DMS 273 (cell line): ENCODE data around the gene OTUD5.

Experiments
- DNase-seq: peaks from one replicate; lab custom pipeline; 2025; ENCODE audit not compliant: unreplicated experiment; lab: John Stamatoyannopoulos, UW

OTUD5 gene

DNA sequence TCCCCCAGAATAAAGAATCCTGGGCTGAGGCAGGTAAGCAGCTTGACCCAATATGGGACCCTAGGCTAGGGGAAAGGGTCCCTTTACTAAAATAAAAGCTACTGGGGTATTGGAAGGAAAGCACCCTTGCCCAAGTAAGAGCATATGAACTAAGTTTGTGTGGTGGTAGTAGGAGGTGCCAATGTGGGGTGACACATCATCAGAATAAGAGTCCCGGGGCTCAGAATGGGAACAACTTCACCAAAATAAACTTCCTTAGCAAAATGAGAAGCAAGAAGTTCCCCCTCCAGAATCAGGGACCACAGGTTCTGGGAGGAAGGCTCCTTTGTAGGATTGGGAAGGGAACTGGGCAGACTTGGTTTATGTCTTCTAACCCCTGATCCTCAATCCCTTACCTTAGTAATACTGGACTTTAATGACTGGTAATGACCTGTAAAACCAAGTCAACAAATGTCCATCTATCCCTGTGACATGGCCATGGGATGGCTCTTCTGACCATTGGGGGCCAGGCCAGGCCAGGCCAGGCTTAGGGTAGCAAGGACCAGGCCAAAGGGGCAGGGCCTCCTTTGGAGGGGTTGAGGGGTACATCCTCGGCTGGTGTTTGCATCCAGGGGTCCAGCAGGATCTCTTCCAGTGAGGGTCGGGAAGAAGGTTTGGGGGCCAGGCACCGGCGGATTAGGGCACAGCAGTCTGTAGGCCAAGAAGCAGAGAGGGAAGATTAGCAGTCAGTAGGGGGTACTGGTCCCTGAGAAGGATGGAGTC is 43.6 kb downstream of the OTUD5 start:
- DNase-seq = no peak

DNA sequence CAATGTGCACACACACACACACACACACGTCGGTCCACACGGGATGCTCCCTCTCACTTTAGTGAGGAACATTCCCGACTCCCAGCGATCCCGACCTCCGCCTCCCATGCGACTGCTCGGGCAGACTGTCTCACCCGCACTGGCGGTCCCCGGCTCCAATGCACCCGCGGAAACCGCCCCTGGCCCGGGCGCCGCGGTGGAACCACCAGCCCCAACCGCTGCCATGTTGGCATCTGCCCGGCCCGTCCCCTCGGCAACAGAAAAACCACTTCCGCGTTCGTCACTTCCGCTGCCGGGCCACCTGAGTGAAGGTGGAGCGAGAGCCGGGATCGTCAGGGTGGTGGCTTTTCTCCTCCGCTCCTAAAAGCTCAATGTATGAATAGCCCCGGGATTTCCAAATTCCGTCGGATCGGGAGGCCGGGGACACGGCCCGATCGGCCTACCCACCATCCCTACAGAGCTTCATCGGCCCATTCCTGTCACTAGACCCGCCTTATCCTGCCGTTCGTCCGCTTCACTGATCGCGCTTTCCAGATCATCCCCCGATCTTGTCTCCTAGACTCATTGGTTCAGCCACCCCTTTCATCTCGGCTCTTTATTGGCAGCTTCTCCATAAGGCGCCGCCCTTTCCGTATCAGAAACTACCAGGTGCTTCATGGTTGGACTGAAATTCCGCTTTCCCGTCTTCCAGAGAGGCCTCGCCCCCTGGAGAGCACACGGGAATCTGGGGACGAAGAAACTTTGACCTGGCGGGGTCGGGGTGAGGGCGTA is 45.8 kb downstream of the OTUD5 start, which contains the start of gene SLC35A2:
SLC35A2 (minus strand) TSS at position 235 of the 771 bp plus-strand sequence; CDS start at position 225, 10 bp downstream.
- DNase-seq = peak; percentile 90

DNA sequence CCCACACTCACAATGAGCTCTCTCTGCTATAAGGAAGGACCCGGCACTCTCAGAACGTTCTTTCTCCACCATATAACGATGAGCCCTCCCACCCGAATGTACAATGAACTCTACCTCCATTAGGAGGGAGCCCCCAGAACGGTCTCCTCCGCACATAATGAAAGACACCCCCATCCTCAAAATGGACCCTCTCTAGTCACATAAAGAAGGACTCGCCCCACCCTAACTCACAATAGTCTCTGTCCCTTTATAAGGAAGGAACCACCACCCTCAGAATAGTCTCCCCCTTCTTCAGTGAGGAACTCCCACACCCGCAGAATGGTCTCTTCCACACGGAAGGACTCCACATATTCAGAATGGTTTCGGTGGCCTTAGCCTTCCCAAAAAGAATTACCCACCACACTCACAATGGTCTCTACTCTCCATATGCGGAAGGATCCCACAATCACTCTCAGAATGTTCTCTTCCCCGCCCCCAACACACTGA is 46.4 kb downstream of the OTUD5 start:
- no peak for DNase-seq

DNA sequence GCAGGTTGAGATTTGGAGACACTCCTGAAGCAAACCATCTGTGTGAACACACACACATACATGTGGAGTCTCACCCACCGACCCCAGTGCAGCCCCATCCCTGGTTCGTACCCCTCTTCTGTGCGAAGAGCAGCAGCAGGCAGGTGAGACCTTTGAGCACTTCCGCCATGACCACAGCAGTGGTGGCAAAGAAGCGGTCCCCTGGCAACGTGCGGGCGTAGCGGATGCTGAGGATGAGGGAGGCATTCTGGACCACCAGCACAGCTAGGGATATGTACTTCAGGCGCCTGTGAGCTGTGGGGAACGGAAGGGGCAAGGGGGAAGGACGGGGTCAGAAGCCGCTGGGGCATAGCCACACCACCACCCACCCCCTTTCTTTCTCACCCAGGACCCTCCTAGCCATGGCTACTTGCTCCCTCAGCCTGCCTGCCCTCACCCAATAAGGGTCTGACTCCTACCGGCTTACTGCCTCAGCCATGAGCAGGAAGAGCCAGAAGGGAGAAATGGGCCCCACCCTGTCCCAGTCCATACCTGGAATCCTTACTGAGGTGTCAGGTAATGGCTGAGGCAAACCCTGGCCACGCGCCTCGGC is 47.6 kb downstream of the OTUD5 start:
- DNase-seq = no peak

DNA sequence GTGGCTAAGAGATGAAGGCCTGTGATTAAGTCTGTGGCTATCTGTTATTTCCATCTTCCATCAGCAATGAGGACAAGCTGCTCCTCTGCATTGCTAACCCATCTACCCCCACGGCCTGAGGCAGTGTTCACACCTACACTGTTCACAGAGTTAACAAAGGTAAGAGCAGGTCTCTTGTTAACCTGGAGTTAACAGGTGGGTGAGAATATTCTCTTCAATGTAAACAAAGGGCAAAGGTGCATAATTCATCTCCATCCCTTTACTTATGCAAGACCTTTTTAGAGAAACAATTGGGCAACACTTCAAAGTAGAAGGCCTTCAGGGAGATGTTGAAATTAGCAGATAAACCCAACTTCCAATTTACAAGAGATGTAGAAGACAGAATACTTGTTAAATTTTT is 48.8 kb downstream of the OTUD5 start:
- no peak for DNase-seq

DNA sequence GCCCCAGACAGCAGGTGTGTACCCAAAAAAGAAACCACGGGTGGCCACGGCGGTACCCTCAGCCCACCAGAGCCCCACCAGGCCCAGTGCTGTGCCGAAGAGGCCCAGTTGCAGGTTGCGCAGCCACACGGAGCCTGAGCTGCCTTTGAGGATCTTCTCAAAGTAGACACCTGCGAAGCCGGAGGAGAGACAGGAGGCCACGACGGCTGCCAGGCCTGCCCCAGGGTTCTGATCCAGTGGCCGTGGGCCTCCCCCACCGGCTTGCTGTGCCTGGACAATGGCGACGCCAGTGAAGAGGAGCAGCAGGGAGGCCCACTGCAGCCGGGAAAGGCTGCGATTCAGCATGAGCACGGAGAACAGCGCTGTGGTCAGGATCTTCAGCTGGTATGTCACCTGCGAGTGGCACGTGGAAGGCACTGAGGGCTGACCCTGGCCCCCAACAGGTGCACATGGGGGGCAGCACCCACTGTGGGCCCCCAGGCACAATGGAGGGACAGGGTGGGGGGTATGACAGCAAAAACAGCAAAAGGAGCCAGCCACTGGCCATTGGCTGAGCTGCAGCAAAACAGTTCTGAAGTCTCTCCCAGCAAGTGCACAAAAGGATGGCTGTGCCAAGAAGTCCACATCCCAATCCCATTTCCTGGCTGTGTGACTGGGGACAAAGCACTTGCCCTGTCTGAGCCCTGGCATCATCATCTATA is 52.2 kb downstream of the OTUD5 start:
- DNase-seq = no peak

DNA sequence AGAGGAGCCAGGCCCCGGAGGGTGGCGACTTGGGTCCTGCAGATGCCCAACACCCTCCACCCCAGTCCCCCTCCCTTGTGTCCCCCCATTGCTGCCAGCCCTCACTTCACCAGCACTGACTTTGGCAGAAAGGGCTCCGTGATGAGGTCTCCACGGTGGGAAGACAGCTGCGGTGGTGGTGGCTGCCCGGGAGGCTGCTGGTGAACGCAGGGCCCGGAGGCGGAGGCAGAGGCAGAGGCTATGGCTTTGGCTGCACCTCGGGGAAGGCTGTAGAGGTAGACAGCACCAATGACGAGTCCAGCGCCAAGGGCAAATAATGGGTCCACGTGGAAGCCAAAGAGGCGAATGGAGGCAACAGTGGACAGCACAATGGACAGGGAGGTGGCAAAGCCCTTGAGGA is 52.8 kb downstream of the OTUD5 start:
- no peak for DNase-seq

DNA sequence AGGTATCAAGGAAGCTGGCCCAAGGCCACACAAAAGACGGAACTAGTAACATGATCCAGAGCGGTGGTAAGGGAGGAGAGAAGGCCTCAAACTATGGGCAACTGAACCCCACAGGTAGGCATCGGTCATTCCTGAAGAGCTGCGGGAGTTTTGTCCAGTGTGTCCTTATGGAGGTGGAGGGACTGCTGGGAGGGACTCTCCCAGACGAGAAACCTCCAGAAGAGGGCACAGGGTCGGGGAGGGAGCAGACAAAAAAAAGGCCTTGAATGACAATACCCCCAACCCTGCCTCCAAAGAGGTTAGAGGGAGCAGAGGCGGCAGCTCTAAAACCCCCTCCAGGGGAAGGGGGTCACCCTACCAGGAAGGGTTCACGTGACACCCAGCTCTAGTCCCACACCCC is 53.2 kb downstream of the OTUD5 start:
- no peak for DNase-seq

DNA sequence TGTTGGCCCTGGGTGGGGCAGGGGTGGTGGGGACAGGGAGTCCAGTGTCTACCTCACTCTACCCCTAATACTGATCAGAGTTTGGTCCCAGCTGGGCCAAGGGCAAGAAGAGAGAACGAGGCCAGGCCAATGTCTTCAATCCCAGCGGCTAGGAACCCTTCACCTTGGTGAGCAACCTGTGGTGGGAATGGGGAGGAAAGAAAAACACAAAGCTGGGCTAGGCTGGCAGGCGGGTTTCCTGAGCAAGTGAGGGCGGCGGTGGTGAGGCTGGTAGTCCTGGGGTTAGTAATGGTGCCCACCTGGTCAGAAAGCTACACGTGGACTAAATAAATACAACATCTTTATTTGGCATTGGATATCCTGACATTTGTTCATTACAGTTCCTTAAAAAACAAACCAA is 54.1 kb downstream of the OTUD5 start:
- no peak for DNase-seq

DNA sequence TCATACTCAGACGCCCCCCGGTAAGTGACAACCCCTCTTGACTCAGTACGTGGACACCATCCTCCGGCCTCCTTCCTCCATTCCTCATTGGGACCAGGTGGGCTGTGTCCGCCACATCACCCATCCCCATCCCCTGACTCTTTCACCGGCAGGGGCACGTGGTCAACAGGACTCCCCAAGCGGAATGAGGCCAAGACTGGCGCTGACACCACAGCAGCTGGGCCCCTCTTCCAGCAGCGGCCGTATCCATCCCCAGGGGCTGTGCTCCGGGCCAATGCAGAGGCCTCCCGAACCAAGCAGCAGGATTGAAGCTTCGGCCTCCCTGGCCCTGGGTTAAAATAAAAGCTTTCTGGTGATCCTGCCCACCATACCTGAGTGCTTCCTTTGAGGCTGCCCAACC is 54.6 kb downstream of the OTUD5 start:
- DNase-seq = no peak

DNA sequence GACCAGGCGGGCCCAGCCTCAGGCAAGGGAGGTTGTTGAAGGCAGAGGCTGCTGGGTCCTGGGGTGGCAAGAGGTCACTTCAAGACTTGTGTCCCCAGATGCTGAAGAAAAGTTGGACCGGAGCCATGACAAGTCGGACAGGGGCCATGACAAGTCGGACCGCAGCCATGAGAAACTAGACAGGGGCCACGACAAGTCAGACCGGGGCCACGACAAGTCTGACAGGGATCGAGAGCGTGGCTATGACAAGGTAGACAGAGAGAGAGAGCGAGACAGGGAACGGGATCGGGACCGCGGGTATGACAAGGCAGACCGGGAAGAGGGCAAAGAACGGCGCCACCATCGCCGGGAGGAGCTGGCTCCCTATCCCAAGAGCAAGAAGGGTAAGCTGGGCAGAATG is 55.3 kb downstream of the OTUD5 start:
- no peak for DNase-seq

DNA sequence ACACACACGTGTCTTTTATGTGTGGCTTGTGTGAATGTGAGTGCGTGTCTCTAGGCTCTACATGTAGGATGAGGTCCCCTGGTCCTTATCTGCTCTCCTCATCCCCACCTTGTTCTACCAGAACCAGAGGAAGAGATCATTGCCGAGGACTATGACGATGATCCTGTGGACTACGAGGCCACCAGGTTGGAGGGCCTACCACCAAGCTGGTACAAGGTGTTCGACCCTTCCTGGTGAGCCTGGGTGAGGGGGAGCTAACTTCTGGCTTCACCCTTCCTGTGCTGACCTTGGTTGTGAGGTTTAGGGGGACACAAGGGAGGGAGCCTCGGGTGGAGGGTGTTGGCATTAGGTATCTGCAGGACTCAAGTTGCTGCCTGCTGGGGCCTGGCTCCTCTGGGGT is 56.3 kb downstream of the OTUD5 start:
- no peak for DNase-seq

DNA sequence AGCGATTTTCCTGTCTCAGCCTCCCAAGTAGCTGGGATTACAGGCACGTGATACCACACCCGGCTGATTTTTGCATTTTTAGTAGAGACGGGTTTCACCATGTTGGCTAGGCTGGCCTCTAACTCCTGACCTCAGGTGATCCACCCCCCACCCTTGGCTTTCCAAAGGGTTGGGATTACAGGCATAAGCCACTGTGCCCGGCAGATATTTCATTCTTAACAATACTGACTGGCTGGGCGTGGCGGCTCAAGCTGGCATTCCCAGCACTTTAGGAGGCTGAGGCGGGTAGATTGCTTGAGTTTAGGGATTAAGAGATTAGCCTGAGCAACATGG is 58.4 kb downstream of the OTUD5 start:
- no peak for DNase-seq

DNA sequence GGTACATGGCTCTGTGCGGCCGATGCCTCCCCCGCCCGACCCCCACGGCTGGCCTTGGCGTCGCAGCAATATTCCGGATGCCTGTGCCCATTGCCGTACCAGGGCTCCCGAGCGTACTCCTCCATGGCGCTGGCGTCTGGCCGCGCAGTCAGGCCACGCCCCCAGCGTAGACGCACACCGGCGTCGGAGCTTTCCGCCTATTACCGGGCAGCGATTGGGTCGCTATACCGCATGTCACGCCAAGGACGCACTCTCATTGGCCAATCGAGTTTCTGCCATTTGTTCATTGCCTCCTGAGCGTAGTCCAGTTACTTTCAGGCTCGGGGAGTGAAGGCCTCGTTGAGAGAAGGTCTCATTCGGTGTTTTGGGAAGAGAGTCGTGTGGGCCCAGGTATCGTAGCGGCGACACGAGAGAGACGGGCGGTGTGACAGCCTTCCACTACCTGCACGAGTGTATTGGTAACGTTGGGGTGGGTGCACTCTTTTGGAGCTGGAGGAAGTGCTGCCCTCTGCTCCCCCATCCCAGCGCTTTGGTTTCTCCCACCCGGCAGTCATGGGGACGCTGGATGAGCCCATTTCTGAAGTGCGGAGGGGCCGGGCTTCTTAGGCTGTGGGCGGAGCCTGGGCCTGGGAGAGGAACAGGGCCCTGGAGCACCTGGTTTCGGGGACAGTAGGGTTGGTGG is 59.6 kb downstream of the OTUD5 start, which contains the start of the genes PQBP1 and TIMM17B:
PQBP1 (plus strand) TSS at position 306 of the 682 bp plus-strand sequence. CDS start 580 bp downstream, outside the sequence.
TIMM17B (minus strand) TSS at position 144 of the 682 bp plus-strand sequence; CDS start at position 125, 19 bp downstream.
- DNase-seq = peak; percentile 98

DNA sequence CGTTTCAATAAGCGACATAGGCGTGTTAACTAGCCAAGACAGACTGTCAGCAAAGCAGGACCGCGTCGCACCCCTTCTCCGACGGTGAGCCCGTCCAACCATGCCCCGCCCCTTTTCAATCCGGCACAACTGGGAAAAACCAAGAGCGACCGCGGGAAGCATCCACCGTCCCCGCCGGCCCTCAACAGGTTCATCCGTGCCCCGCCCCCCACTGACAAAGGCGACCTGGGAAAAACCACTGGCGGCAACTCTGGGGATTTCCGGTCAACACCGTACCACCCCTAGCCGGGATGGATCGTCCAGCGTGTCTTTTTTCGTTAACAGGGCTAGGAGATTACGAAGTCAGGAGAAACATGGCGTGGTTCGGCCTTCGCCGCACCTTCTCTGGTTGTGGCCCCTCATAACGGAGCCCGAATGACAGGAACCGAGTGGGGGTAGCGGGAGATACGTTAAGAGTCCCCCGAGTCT is 60.2 kb downstream of the OTUD5 start:
- DNase-seq = peak; percentile 87

DNA sequence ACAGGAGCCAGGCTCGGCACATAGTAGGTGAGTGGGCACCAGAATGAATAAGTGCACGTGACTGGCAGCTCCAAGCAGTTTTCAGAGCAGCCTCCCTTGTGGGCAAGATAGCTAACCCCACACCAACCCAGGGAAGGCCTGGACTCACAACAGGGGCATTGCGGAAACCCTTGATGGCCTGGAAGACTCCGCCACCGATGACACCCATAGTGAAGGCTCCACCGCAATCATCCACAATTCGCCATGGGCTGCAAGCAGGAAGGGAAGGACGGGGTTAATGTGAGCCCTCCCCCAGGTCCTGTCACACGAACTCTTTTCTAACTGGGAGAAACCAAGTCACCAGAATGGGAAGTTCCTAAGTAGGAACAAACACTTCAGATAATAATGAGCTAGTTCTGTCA is 60.8 kb downstream of the OTUD5 start:
- DNase-seq = no peak

DNA sequence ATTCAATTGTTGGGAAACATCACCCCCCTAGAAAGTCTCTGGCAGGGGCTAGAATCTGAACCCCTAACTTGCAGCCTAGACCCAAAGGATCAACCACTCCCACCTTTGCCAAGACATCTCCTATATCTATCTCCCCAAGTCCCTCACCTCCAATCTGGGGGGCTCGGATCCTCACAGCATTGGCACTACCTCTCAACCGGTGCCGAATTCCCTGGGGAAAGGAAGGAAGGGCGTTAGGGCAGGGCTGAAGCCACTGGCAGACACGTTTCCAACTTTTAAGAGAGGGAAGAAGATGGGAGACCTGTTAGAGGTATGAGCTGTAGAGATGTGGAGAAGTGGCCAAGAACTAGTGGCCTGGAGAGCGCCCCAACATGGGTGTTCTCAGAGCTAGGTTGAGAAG is 62.5 kb downstream of the OTUD5 start:
- no peak for DNase-seq

DNA sequence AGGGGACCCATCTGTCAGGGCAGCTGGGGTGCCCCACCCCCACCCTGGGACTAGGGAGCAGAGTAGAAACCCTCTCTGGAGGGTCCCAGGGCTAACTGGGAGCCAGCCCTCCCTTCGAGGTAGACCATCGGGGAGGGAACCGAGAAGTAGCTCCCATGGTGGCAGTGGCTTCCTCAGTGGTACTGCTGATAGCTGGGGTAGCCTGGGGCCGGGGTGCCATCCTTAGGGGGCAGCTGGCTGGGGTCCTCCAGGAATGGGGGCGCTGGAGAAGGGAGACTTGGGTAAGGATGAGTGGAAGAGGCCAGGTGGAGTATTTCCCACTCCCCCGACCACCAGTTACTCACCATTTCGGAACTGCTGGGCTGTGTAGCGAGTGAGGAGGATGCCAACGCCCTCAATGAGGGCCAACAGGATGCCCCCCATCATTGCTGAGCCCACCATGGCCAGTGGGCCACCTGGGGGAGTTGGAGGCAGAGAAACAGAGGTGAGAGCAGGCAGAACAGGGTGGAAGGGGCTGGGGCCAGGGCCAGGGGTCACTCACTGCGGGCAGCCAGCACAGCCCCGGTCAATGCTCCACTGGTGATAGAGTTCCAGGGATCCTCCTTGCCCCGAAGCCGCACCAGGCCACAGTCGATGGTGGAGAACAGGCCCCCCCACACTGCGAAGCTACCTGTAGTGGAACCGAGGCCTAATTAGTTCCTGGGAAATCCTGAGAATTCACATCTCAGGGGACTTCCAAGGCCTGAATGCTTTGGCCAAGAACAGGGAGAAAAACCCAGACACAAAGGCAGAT is 63.7 kb downstream of the OTUD5 start:
- DNase-seq = no peak

DNA sequence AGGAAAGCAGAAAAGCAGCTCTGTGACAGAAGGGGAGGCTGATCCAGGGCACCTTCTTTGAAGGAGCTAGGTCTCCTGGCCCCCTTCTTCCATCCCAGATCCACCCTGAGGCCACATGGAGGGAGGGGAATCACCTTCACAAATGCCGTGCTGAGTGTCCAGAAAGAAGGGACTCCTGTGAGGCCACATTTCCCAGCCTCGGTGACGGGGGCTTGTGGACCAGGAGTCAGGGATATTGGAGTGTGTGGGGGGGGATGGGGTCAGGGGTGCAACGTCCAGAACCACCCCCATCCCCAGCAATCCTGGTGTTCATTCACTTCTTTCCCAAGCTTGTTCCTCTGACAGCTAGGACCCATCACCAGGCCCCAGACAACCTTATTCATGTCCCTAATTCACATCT is 64.5 kb downstream of the OTUD5 start:
- DNase-seq = no peak
